K562 (cell line): ENCODE results near the gene LIMS2. TPM values are rescaled to one million over a fixed set of nuclear protein-coding genes. Genes with fewer than 3 reads are reported as not detected.

Source experiments
- ATAC-seq: fragments of 200-7000 bp; cut with Tn5 transposase; 3 replicates; pipeline ENCODE4 v1.9.1; 2020; ENCODE audit warnings: moderate library complexity
- BruUV-seq: library from RNA; stranded (reverse); fragments of 400-500 nt; replicated peaks from 2 replicates; lab custom pipeline; 2021; lab: Mats Ljungman, UMichigan
- CTCF ChIA-PET: fragments of 300-600 bp; formaldehyde crosslinking; extraction: SDS; loops from one replicate; lab custom pipeline; 2021; ENCODE audit warnings: low intra/inter-chr PET ratio; lab: Yijun Ruan, JAX
- POLR2A ChIA-PET: fragments of 300-600, 350-650 bp; sonication (Branson Sonifier 250); formaldehyde crosslinking; extraction: SDS; loops from one replicate; lab custom pipeline; 2021; ENCODE audit warnings: antibody characterized with exemption, inconsistent platforms; lab: Yijun Ruan, JAX
- DNase-seq, 4 experiments: peaks; one replicate each; pipeline versions ENCODE4 v3.0.0 to v3.0.0-alpha.2; 2011 to 2018; ENCODE audit warnings: low spot score in 3 of 4, mixed read lengths in 3 of 4; ENCODE audit errors: extremely low read depth in 1 of 4
- FAIRE-seq: peaks from 2 replicates; lab custom pipeline; 2011; peaks lifted over from hg19 to GRCh38; lab: Jason Lieb, UNC
- H2AFZ ChIP-seq: 2 replicates; pipeline ENCODE4 v1.6.0; 2011; ENCODE audit warnings: low read depth, low read length, control low read depth, inconsistent platforms
- H3K27ac ChIP-seq: fragments of 200-600 bp; 3 replicates; pipeline ENCODE4 v1.8.0; 2011; ENCODE audit warnings: low read depth, mild to moderate bottlenecking, control low read depth, inconsistent platforms, low read length, moderate library complexity, mixed read lengths; ENCODE audit errors: extremely low read depth
- H3K27me3 ChIP-seq, 2 experiments: fragments of 300-600 bp in 1 of 2; 2 replicates in 1 of 2; 3 replicates in 1 of 2; pipeline versions ENCODE4 v1.6.0 to v1.8.0; 2011; ENCODE audit warnings: inconsistent platforms in 2 of 2, low read length in 2 of 2, mild to moderate bottlenecking in 1 of 2, mixed read lengths in 1 of 2, moderate library complexity in 1 of 2; ENCODE audit not compliant: control insufficient read depth in 2 of 2, insufficient read depth in 2 of 2
- H3K36me3 ChIP-seq: fragments of 300-600 bp; 3 replicates; pipeline ENCODE4 v1.8.0; 2011; ENCODE audit warnings: mild to moderate bottlenecking, low read length, inconsistent platforms; ENCODE audit not compliant: control insufficient read depth, insufficient read depth
- H3K4me1 ChIP-seq, 2 experiments: fragments of 200-600 bp in 1 of 2; replicated peaks in 1 of 2; 2 replicates in 1 of 2; 3 replicates in 1 of 2; pipeline versions ENCODE4 v1.5.1 to v1.8.0; 2011; ENCODE audit warnings: inconsistent platforms in 2 of 2, low read length in 2 of 2, mild to moderate bottlenecking in 1 of 2, mixed read lengths in 1 of 2, moderate library complexity in 1 of 2; ENCODE audit not compliant: control insufficient read depth in 2 of 2, insufficient read depth in 2 of 2
- H3K4me2 ChIP-seq: 2 replicates; pipeline ENCODE4 v1.6.1; 2011; ENCODE audit warnings: low read length, control low read depth, inconsistent platforms, mixed read lengths; ENCODE audit not compliant: insufficient read depth
- H3K4me3 ChIP-seq: fragments of 200-600 bp; sonication (generic), shearing (Covaris generic); 2 replicates; pipeline ENCODE4 v1.5.1; 2016; ENCODE audit warnings: control low read depth, inconsistent platforms
- H3K79me2 ChIP-seq: fragments of 200-600 bp; 3 replicates; pipeline ENCODE4 v1.8.0; 2011; ENCODE audit warnings: low read length, inconsistent platforms; ENCODE audit not compliant: control insufficient read depth, insufficient read depth
- H3K9ac ChIP-seq, 2 experiments: 2 replicates each; pipeline versions ENCODE4 v1.6.0 to v1.6.1; 2011; ENCODE audit warnings: low read depth in 2 of 2, low read length in 2 of 2, control low read depth in 1 of 2, inconsistent platforms in 1 of 2, mild to moderate bottlenecking in 1 of 2, mixed read lengths in 1 of 2; ENCODE audit not compliant: insufficient read depth in 1 of 2
- H3K9me1 ChIP-seq: one replicate; pipeline ENCODE4 v1.6.0; 2011; ENCODE audit warnings: inconsistent platforms, mild to moderate bottlenecking, low read length, moderate library complexity; ENCODE audit not compliant: control insufficient read depth, insufficient read depth
- H3K9me3 ChIP-seq: replicated peaks from 2 replicates; pipeline ENCODE4 v1.5.1; 2011; ENCODE audit warnings: low read depth, low read length, inconsistent platforms; ENCODE audit not compliant: control insufficient read depth, insufficient read depth
- H4K20me1 ChIP-seq: replicated peaks from 2 replicates; pipeline ENCODE4 v1.6.1; 2011; ENCODE audit warnings: low read length, inconsistent platforms, mixed read lengths; ENCODE audit not compliant: control insufficient read depth, insufficient read depth
- JUND ChIP-seq, 2 experiments: IDR thresholded peaks; 2 replicates in 1 of 2; 3 replicates in 1 of 2; pipeline ENCODE4 v1.6.1; 2011; ENCODE audit warnings: borderline replicate concordance in 2 of 2, low read depth in 2 of 2, low read length in 2 of 2, improper control_type of control experiment in 1 of 2, missing biosample characterization in 1 of 2, missing genetic modification characterization in 1 of 2, missing genetic modification reagents in 1 of 2
- KHSRP ChIP-seq: fragments of 450-650 bp; IDR thresholded peaks from 2 replicates; pipeline ENCODE4 v1.6.1; 2017
- NRF1 ChIP-seq, 2 experiments: fragments of 450-650 bp; IDR thresholded peaks in 1 of 2; conservative IDR thresholded peaks in 1 of 2; 2 replicates each; pipeline ENCODE4 v1.6.1; 2014; ENCODE audit warnings: mild to moderate bottlenecking in 2 of 2
- PURB ChIP-seq: sonication (generic); formaldehyde crosslinking; IDR thresholded peaks from 2 replicates; pipeline ENCODE4 v1.9.0; 2021; ENCODE audit warnings: low read depth, mild to moderate bottlenecking, missing genetic modification reagents
- ZNF699 ChIP-seq: fragments of 250-450 bp; sonication (Bioruptor Pico); IDR thresholded peaks from 2 replicates; pipeline ENCODE4 v1.8.0; 2021; ENCODE audit warnings: mild to moderate bottlenecking, moderate library complexity; ENCODE audit not compliant: insufficient replicate concordance
- WGBS: fragments of 100-300 bp; shearing (Covaris generic); methylation state at CpG from one replicate; pipeline ENCODE4 v1.1.6; 2016; ENCODE audit warnings: low coverage, mixed read lengths; ENCODE audit not compliant: insufficient coverage; ENCODE audit errors: missing lambda C conversion rate; 5-methylcytosine and 5-hydroxymethylcytosine counted together
- in situ Hi-C: fragments of 300-500 bp; cut with MboI; formaldehyde crosslinking; loops from 4 replicates; pipeline ENCODE4 v1.15.0; 2018; ENCODE audit warnings: inconsistent platforms, mixed read lengths
- intact Hi-C: fragments of 100-400 bp; cut with micrococcal nuclease; formaldehyde crosslinking; loops from 2 replicates; pipeline ENCODE4 v1.14.2; 2022
- polyA plus RNA-seq, 8 experiments: library from polyadenylated mRNA; depleted of rRNA in 4 of 8; stranded (reverse) in 5 of 8; unstranded in 3 of 8; fragments of >200 nt; fragmentation: Nextera tagmentation in 2 of 8; fragmentation: Illumina TruSeq in 1 of 8; extraction: Ambion mirVana in 2 of 8; extraction: Trizol in 1 of 8; gene quantifications; 2 replicates each; pipeline versions ENCODE4 v1.2.1 to v1.2.3, GENCODE V29; 2011 to 2014; ENCODE audit warnings: inconsistent platforms in 1 of 8, missing spikeins in 1 of 8
- total RNA-seq, 7 experiments: library from RNA; depleted of rRNA in 6 of 7; stranded (reverse); fragments of >200 nt in 6 of 7; fragmentation: Illumina TruSeq in 2 of 7; extraction: Trizol in 2 of 7; gene quantifications; 2 replicates each; pipeline versions ENCODE4 v1.2.1 to v1.2.3, GENCODE V29; 2011 to 2021; ENCODE audit warnings: low replicate concordance in 1 of 7

The LIMS2 gene
- total and polyA plus RNA-seq, 9 of the 15 experiments (the other 6 are each of a cell fraction or from before 2014, with no cell fraction given): 0.04 to 0.22 TPM; not detected in 7

- TF ChIP-seq PURB (CRISPR knock-in tag) (no peak), NRF1 (conservative IDR thresholded peaks at IDR 0.05 in 1 of 2, IDR thresholded peaks at IDR 0.05 in 1 of 2) (no peak), JUND (IDR thresholded peaks at IDR 0.05; ENCODE audit: borderline replicate concordance, low read depth, low read length) (no peak), JUND (tag; IDR thresholded peaks at IDR 0.05; ENCODE audit: borderline replicate concordance, low read depth, low read length) (no peak), ZNF699 (CRISPR knock-in tag) (no peak), KHSRP (no peak)
- Histone ChIP-seq H3K4me1 (peaks cover 0 to 15% of the 10 kb centered on the region in 2 experiments; a peak in 3 of 5 replicates), H3K9ac (no peak overlapping the region), H3K9me3 (no peaks in the 10 kb centered on the region), H3K4me3 (no peak overlapping the region), H3K36me3 (no peaks in the 10 kb centered on the region), H3K27ac (no peak overlapping the region), H3K27me3 (peaks cover 42 to 73% of the 10 kb centered on the region in 2 experiments; a peak in 4 of 5 replicates), H4K20me1 (peaks cover 5% of the 10 kb centered on the region; the same call in 1 of the 2 replicates), H2AFZ (no peak overlapping the region), H3K4me2 (no peak overlapping the region), H3K9me1 (no peaks in the 10 kb centered on the region), H3K79me2 (no peaks in the 10 kb centered on the region)
- in situ Hi-C loops: no loop called here
- no peak for DNase-seq
- no TSS peak for BruUV-seq
- FAIRE-seq: no peak
- no peak for ATAC-seq
- WGBS: 3% methylated on average over 20 of the region's 21 CpGs
- ChIA-PET CTCF (no interaction called here), POLR2A (no interaction called here)
- intact Hi-C loops: no loop called here
Measured at GRCh38 chr2:127622561-127623387, 52.6 kb downstream of the LIMS2 start.
